NAMALWA (cell line): ENCODE measurements around the gene SLC27A3.
"Not testable (repeated sequence)": the region's sequence is repeated elsewhere in the genome, so short reads cannot be mapped to it uniquely, and the experiment has no call there.

Source experiments
- DNase-seq: peaks from one replicate; pipeline ENCODE4 v3.0.0-alpha.2; 2015; ENCODE audit warnings: low spot score

SLC27A3 gene

DNA sequence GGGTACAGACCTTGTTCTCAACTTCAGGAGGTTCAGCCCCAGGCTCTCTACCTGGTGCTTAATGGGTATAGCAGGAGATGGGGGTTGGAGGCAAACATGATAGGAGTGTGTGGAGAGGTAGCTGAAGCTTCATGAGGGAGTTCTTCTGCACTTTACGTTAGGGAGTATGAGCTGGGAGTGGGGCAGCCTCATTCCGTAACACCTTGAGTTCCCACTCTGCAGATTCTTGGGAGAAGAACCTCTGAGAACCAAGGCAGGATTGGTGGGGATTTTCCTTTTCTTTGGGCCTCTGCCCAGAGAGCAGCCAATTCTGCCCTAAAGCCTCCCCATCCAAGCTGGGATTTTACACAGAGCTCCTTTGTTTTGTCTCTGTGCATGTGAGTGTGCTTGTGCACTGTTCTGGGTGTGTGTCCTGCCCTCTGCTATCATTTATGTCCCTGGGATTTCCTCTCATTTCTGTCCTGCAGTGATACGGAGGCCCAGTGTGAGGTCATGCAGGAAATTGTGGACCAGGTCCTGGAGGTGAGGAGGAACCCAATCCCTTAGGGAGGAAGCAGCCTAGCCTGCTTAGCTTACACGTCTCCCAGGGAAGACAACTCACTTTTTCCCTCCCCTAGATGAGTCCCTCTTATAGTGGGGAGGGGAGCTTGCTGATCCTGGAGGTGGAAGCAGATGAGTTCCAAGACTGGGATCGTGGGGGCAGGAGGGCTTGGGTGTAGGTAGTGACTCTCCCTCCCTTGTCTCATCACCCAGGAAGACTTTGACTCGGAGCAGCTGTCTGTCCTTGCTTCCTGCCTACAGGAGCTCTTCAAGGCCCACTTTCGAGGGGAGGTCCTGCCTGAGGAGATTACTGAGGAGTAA lies 11.6 kb upstream of the SLC27A3 start:
- DNase-seq = no peak

DNA sequence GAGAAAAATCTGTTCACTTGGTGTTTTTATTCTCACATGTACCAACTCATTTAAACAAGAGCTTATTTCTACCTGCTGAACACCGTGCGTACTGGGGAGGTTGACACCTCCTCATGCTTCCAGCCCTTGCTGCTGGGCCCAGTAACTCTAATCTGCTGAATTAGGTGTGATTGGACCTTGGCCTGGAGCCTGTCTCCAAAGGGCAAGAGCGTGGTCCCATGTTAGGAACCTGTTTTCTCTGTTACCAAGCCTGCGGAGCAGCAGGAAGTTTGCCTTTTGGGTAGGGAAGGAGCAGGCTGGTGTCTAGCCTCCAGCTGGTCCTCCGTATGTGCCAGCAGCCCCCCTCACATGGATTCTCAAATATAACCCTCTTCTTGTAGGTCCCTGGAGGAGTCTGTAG lies 10.9 kb upstream of the SLC27A3 start:
- no peak for DNase-seq

DNA sequence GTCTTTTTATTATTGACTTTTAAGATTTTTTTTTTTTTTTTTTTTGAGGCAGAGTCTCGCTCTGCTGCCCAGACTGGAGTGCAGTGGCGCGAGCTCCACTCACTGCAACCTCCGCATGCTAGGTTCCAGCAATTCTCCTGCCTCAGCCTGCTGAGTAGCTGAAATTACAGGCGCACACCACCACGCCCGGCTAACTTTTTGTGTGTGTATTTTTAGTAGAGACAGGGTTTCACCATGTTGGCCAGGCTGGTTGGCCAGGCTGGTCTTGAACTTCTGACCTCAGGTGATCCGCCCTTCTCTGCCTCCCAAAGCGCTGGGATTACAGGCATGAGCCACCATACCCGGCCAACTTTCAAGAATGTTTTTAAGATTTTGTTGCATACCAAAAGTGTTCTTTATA lies 8.5 kb upstream of the SLC27A3 start:
- not testable (repeated sequence) for DNase-seq

DNA sequence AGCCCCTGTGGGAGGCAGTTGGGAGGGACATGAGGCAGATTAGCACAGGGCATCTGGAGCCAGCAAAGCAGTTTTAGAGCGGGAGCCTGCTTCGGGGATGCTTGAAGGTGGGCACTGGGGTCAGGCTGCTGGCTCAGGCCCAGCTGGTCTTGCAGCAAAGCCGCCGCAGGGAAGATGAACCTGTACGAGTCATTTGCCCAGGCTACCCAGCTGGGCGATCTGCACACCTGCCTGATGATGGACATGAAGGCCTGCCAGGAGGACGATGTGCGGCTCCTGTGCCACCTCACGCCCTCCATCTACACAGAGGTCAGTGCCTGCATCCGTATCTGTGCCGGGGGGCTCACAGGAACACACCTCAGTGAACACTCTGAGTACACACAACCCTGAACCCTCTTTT lies 7.7 kb upstream of the SLC27A3 start:
- DNase-seq = no peak

DNA sequence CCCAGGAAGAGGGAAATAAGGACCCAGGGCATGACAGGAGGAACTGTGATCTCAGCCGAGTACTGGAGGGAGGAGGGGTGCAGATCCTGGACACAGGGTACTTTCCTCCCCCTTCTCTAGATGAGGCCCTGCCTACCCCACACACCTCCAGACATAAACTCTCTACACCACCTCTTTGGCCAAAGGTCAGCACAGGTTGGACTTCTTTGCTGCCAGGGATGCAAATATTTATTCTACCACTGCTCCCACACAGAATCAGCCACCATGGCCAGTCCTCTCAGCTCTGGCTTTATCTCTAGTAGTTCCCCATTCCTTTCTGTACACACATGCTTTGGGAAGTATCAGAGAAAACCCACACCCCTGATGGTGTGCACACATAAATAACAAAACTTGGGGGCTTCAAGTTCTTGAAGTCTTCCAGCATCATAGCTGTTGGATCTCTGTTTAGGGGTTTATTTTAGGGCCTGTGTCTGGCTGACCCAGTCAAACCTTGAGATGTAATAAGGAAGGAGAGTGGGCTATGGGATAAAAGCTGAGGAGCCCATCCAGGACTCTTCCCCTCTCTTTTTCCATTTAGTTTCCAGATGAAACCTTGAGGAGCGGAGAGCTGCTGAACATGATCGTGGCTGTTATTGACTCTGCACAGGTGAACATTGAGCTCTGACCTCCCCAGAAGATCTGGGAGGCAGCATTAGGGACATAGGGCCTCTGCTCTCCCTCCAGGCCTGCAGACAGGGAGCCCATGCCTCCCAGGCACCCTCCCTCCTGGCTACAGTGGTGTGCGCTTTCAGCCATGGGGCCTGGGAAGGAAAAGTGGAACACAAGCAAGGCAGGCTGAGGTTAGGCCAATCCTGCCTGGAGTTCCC lies 6.7 kb upstream of the SLC27A3 start:
- DNase-seq = no peak

DNA sequence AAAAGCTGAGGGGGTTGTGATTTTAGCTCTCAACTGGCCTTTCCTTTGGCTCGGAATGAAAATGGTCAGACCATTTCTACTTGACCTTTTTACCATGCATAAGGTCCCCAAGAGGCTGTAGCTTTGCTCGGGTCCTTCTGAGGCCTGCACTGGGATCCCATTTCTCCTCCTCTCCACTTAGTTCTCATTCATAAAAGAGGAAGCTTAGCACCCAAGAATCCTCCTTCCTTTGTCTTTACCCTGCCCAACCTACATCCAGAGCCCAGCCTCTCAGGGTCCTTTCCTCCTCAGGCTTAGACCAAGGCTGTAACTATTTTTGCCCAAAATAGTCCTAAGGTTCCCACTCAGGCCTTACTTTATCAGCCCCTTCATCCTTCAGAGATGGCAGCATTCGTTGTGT lies 6.0 kb upstream of the SLC27A3 start:
- no peak for DNase-seq

DNA sequence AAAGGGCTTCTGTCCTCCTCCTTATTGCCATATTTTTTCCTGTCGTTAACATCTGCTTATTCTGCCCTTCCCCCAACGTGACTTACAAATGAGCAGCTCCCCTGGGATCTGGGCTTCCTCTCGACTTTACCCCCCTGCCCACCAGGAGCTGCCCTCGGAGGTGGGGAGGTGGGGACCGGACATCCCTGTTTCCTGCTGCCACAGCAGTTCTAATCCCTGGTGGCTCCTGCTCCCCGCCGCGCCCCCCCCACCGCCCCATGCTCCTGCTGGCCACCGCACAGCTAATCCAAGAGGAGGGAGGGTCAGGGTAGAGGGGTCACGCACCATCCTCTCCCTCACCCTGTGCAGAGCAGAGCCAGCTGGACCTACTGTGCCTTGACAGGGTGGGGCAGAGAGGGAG lies 4.4 kb upstream of the SLC27A3 start:
- no peak for DNase-seq

DNA sequence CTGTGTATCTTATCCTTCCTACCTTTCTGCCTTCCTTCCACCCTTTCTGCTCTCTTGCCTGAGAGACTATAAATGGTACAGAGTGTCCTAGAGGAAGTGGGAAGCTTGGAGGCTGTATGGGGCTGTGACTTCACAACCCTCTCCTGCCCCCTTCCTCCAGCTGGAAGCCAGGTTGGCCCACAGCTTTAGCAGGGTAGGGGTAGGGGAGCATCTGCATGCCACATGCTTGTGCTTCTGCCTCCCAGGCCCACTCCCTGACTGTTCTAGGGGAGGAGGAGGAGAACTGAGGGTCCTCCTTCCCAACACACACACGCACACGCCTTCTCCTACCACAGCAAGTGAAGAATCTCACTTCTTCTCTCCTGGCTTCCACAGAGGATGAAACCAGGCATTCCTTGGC lies 3.9 kb upstream of the SLC27A3 start:
- no peak for DNase-seq

DNA sequence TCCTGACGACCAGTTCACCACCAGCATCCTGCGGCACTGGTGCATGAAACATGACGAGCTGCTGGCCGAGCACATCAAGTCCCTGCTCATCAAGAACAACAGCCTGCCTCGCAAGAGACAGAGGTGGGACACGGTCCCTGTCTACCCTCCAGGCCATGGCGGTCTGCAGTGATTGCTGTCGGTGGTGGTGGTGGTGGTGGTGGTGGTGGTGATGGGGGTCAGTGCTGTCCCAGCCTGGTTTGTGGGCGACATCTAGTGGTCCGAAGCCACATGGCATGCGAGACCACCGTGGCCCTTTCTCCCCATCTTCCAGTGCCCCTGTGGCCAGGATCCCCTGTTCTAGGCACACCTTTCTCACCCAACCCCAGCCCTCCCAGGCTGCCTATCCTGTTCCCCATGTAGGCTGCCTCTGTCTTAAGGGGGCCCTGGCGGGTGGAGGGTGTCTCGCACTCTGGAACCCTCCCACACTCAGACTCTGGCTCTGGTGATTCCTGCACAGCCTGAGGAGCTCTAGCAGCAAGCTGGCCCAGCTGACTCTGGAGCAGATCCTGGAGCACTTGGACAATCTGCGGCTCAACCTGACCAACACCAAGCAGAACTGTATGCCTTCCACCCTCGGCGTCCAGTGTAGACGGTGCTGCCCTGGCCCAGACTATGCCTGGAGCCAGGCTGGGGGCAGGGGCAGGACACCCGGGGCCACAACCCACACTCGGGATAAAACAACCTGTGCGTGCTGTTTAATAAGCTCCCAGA lies 3.2 kb upstream of the SLC27A3 start:
- peak; percentile 67 for DNase-seq

DNA sequence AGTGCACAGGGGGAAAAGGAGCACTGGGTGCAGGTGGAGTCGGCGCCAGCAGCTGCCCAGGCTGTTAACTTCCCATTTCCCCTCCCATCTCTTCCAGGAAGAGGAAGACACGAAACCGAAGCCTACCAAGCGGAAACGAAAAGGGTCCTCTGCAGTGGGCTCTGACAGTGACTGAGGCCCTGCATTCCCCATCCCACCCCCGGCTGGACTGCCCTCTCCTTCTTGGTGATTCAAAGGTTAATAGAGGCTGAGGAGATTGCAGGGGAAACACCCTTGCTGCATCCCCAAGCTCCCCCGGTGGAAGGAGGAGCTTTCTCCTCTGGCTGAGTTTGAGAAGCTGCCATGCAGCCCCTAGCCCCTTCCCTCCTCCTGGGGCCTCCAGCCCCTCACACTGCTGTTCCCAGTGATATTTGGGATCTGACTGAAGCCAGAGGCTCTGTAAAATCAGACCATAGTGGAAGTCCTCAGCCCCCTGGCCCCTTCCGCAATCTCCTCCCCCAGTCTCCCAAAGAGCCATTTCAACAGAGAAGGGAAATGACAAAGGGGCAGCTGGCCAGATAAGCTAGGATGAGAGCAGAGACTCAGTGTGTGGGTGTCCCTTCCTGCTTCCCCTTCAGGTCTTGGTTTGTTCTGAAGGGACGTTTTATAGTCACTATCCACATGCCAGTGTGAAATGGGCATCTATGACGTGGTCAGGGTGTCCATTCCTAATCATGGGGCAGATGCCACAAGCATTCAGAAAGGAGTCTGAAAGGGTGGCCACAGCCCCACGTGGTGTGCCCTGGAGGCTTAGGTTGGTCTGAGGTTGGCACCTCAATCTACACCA lies 1.9 kb upstream of the SLC27A3 start:
- DNase-seq = no peak

DNA sequence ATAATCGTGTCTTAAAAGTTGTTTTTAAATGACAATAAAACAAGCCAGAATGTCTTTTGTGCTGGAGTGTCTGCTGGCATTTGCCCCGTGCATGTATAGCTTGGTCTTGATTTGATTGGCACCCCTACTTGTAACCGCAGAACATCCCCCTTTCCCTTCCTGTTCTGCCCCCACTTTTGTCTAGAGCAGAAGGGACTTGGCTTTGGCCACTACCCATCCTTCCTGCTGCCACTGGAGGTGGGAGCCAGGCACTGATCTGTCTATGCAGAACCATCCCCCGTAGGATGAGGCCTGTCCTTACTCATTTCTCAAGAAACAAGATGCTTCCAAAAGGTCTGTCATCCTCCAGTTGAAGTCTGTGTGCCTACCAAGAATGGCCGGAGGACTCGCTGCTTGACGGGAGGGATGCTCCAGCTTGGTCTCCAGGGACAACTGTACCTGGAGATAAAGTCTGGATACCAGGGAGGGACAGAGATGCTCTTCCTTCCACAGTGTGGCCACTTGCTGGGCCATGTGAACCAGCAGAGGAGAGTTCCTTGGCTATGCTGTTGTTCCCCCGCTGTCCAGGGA lies 1.1 kb upstream of the SLC27A3 start:
- no peak for DNase-seq

DNA sequence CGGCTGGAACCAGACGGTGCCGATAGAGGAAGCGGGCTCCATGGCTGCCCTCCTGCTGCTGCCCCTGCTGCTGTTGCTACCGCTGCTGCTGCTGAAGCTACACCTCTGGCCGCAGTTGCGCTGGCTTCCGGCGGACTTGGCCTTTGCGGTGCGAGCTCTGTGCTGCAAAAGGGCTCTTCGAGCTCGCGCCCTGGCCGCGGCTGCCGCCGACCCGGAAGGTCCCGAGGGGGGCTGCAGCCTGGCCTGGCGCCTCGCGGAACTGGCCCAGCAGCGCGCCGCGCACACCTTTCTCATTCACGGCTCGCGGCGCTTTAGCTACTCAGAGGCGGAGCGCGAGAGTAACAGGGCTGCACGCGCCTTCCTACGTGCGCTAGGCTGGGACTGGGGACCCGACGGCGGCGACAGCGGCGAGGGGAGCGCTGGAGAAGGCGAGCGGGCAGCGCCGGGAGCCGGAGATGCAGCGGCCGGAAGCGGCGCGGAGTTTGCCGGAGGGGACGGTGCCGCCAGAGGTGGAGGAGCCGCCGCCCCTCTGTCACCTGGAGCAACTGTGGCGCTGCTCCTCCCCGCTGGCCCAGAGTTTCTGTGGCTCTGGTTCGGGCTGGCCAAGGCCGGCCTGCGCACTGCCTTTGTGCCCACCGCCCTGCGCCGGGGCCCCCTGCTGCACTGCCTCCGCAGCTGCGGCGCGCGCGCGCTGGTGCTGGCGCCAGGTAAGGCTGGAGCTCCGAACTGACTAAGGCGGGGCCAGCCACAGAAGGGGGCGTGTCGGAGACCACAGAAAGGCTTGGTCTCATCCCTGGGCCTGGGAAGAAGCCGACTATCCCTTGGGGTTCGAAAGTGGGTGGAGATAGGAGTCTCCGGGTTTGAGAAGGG lies 486 bp downstream of the SLC27A3 start:
- peak; percentile 69 for DNase-seq

DNA sequence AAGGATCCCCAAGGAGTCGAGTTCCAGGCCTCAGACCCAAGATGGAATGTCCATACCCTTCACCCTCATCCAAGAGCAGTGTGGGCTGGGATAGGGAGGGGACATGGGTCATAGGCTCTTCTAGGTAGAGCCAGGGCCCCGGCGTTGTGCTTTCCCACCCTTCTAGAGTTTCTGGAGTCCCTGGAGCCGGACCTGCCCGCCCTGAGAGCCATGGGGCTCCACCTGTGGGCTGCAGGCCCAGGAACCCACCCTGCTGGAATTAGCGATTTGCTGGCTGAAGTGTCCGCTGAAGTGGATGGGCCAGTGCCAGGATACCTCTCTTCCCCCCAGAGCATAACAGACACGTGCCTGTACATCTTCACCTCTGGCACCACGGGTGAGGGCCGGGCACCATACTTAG lies 1.1 kb downstream of the SLC27A3 start:
- no peak for DNase-seq

DNA sequence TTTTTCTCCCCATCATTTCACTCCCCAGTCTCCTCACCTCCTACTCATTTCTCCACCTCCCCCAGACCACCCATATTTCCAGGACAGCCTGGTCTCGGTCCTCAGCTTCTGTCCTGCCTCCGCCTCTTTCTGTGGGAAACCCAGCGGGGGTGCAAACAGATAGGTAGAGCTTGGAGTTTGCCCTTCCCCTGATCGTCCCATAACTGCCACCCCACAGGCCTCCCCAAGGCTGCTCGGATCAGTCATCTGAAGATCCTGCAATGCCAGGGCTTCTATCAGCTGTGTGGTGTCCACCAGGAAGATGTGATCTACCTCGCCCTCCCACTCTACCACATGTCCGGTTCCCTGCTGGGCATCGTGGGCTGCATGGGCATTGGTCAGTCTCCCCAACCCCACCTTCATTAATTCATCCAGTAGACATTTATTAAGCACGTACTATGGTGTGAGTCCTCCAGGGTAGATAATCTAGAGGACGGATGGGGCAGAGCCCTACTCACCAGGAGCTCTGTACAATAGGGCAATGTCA lies 1.7 kb downstream of the SLC27A3 start:
- DNase-seq = no peak

DNA sequence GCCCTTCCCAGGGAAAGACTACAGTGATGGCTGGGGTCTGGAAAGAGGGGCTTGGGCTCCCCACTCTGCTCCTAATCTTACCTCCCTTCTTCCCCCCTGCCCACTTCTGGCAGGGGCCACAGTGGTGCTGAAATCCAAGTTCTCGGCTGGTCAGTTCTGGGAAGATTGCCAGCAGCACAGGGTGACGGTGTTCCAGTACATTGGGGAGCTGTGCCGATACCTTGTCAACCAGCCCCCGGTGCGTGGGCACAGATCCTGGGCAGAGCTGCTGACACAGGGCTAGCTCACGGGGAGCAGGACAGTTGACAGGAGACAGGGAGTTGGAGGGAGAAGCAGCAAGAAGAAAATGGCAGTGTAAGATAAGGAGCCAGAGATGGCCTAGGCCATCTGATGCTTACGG lies 2.4 kb downstream of the SLC27A3 start:
- no peak for DNase-seq

DNA sequence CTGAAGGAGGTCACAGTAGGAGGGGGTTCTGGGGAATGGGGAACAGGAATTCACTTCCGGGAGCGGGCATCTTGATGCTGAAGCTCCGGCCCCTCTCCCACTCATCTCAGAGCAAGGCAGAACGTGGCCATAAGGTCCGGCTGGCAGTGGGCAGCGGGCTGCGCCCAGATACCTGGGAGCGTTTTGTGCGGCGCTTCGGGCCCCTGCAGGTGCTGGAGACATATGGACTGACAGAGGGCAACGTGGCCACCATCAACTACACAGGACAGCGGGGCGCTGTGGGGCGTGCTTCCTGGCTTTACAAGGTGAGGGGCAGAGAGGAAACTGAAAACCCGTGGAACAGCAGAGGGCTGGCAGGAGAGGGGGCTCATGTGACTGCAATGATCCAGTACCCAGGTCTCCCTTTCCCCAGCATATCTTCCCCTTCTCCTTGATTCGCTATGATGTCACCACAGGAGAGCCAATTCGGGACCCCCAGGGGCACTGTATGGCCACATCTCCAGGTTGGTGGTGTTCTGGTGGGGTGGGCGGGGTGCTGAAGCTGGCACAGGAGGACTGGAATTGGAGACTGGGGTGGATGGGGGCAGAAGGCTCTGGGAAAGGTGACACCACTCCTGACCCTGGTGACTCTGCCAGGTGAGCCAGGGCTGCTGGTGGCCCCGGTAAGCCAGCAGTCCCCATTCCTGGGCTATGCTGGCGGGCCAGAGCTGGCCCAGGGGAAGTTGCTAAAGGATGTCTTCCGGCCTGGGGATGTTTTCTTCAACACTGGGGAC lies 3.0 kb downstream of the SLC27A3 start:
- no peak for DNase-seq

DNA sequence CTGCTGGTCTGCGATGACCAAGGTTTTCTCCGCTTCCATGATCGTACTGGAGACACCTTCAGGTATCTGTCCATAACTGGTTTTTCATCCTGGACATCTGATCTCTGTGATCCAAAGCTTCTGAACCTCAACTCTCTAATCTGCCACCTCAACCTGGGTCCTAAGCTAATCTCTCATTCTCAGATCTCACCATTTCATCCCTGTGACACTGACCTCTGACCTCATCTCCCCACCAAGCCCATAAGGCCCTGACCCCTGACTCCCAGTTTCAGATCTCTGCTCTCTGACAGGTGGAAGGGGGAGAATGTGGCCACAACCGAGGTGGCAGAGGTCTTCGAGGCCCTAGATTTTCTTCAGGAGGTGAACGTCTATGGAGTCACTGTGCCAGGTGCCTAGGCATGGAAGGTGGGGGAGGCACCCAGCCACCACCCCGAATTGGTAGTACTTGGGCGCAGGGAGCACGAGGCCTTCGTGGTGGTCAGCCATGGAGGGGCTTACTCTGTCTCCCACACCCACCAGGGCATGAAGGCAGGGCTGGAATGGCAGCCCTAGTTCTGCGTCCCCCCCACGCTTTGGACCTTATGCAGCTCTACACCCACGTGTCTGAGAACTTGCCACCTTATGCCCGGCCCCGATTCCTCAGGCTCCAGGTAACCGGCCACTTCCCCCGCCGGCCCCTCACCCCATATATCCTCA lies 3.8 kb downstream of the SLC27A3 start:
- DNase-seq = no peak

DNA sequence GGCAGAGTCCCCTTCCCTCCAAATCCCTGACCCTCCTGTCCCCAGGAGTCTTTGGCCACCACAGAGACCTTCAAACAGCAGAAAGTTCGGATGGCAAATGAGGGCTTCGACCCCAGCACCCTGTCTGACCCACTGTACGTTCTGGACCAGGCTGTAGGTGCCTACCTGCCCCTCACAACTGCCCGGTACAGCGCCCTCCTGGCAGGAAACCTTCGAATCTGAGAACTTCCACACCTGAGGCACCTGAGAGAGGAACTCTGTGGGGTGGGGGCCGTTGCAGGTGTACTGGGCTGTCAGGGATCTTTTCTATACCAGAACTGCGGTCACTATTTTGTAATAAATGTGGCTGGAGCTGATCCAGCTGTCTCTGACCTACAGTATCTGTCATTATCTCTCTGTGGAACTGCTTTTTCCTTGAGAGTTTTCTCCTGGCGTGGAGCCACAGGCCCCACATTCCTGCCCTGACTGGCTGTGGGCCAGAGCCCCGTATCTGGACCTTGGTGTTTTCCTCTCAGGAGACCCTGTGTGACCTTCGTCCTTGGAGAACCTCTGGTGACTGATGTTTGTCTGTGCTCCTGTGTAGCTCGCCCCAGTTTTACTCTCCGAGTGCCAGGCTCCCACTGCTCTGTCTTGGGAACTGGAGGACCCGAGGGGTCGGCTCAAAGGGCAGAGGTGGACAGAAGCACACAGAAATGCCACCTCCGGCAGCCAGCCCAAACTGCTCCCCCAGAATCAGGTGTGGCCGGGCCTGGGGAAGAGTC lies 4.8 kb downstream of the SLC27A3 start:
- DNase-seq = no peak
